ENCODE data around the gene SLC13A5. TPM values are rescaled to one million over a fixed set of nuclear protein-coding genes. Genes with fewer than 3 reads are reported as not detected.

Gene SLC13A5
- total RNA-seq (2013; cell fraction: nucleolus; rRNA removed), result not detected in 2 replicates
- total RNA-seq (2014; rRNA removed) (not detected in 2 replicates), total RNA-seq (2014; rRNA removed; fragmentation: Illumina TruSeq; extraction: Trizol) (not detected in 2 replicates), total RNA-seq (2021) (0.23 TPM in 1 of 2 replicates, not detected in the other), polyA plus RNA-seq (2011; rRNA removed) (not detected in 2 replicates), polyA plus RNA-seq (2014; fragmentation: Illumina TruSeq; extraction: Trizol) (not detected in 2 replicates), polyA plus RNA-seq (2014; fragmentation: Nextera tagmentation; extraction: Ambion mirVana) (not detected), polyA plus RNA-seq (2014; rRNA removed) (not detected in 2 replicates), polyA plus RNA-seq (2016; fragmentation: Nextera tagmentation; extraction: Ambion mirVana) (not detected), polyA minus RNA-seq (2011; rRNA and poly(A)+ RNA removed) (0.05 TPM in 1 of 2 replicates, not detected in the other), Bru-seq, nascent RNA (percentile 3 among the genes with signal in this experiment), BruChase-seq, experiment 1, labeled RNA remaining after a 6-hour chase (percentile 4 among the genes with signal in this experiment), BruChase-seq, experiment 2, labeled RNA remaining after a 2-hour chase (not detected)
- polyA plus RNA-seq (2011; ENCODE audit: low read depth), result not detected
- polyA plus RNA-seq (2011; cell fraction: cytosol; rRNA removed), result not detected in 2 replicates
- 0.10 TPM in 1 of 2 replicates, not detected in the other for polyA plus RNA-seq (2011; cell fraction: nucleus; rRNA removed)
- 0.06 and 0.07 TPM in 2 replicates for polyA plus RNA-seq (2012)
- polyA minus RNA-seq (2011; cell fraction: cytosol; rRNA and poly(A)+ RNA removed), result not detected in 2 replicates
- polyA minus RNA-seq (2011; cell fraction: nucleus; rRNA and poly(A)+ RNA removed), result not detected in 2 replicates
- long read RNA-seq, experiment 1, result 0 reads
- long read RNA-seq, experiment 2, result 0 reads

GRCh38 chr17:6713130-6713917 is at the start of gene SLC13A5:
Gene SLC13A5, minus strand, starts transcription at chr17:6713369. Its CDS starts 36 bp downstream, at chr17:6713333.
- CTCF ChIA-PET, result interaction anchor here (1.2 kb wide), 1 partner anchor 240 kb away, joined by 3 read pairs; no protein-coding TSS in a partner anchor
- WGBS (ENCODE audit: insufficient coverage, insufficient replicate concordance, low lambda C conversion rate, missing lambda C conversion rate), result 10% methylated on average over 59 of the region's 71 CpGs
- Histone ChIP-seq H3K4me3 (no peak within 1 kb of the TSS), H3K36me3 (ENCODE audit: control insufficient read depth in 2 of 2, insufficient read depth in 2 of 2, low read length in 1 of 2) (no peaks in the 10 kb centered on the region), H3K9ac (ENCODE audit: control insufficient read depth, insufficient read depth, low read length) (no peak within 1 kb of the TSS), H3K27me3 (replicated peaks in 1 of 2; ENCODE audit: control insufficient read depth in 2 of 2, insufficient read depth in 2 of 2, low read length in 1 of 2) (peaks cover 4 to 8% of the 10 kb centered on the region in 2 experiments; a peak in 3 of 4 replicates), H3K79me2 (ENCODE audit: control insufficient read depth, insufficient read depth, low read length) (no peaks in the 10 kb centered on the region), H4K20me1 (ENCODE audit: control insufficient read depth, insufficient read depth) (no peaks in the 10 kb centered on the region), H2AFZ (ENCODE audit: control insufficient read depth, low read depth, low read length) (no peak within 1 kb of the TSS), H3K27ac (ENCODE audit: control insufficient read depth, insufficient read depth) (no peak within 1 kb of the TSS), H3K4me2 (ENCODE audit: control insufficient read depth, insufficient read depth) (no peak within 1 kb of the TSS), H3K4me1 (ENCODE audit: control insufficient read depth, insufficient read depth, low read length) (no peaks in the 10 kb centered on the region), H3K9me3 (replicated peaks; ENCODE audit: control insufficient read depth, insufficient read depth, low read length) (no peaks in the 10 kb centered on the region; the same call in 2 of the 3 replicates)
- ATAC-seq (peak; percentile 76), DNase-seq (ENCODE audit: low read depth, low spot score) (no peak), FAIRE-seq (no peak)
- intact Hi-C loops (cut with micrococcal nuclease; ENCODE audit: unreplicated experiment) (no loop called here), in situ Hi-C loops (cut with MboI) (no loop called here)
- TF ChIP-seq ATF7 (IDR thresholded peaks at IDR 0.05; ENCODE audit: low read depth) (no peak), CTCF (IDR thresholded peaks at IDR 0.05 in 2 of 3, conservative IDR thresholded peaks at IDR 0.05 in 1 of 3; ENCODE audit: control insufficient read depth in 2 of 3, extremely low read depth in 1 of 3, insufficient read depth in 1 of 3, low read depth in 3 of 3, low read length in 3 of 3) (peak in 2 of 3 experiments; percentile 13 to 16; a peak in 1 of 6 replicates), HDAC6 (IDR thresholded peaks at IDR 0.05; ENCODE audit: unreplicated experiment) (peak; percentile 12), SMAD1 (IDR thresholded peaks at IDR 0.05; ENCODE audit: low read depth, partially characterized antibody) (no peak), STAT3 (IDR thresholded peaks at IDR 0.05; ENCODE audit: low read depth, low read length) (no peak)
- POLR2A ChIA-PET, result no interaction called here
- RAD21 ChIA-PET (ENCODE audit: unreplicated experiment), result no interaction called here
- SMC1A ChIA-PET (ENCODE audit: uncharacterized antibody, unreplicated experiment), result no interaction called here
- no TSS peak for BruUV-seq (replicated peaks)
